ENCODE measurements around the gene IL10. TPM values are rescaled to one million over a fixed set of nuclear protein-coding genes. Genes with fewer than 3 reads are reported as not detected.

IL10 gene
- total RNA-seq, result 1 to 10 TPM in 4 of 6 donors, under 1 TPM in 2; 0.55 to 5.2 (median 3.3) TPM

DNA sequence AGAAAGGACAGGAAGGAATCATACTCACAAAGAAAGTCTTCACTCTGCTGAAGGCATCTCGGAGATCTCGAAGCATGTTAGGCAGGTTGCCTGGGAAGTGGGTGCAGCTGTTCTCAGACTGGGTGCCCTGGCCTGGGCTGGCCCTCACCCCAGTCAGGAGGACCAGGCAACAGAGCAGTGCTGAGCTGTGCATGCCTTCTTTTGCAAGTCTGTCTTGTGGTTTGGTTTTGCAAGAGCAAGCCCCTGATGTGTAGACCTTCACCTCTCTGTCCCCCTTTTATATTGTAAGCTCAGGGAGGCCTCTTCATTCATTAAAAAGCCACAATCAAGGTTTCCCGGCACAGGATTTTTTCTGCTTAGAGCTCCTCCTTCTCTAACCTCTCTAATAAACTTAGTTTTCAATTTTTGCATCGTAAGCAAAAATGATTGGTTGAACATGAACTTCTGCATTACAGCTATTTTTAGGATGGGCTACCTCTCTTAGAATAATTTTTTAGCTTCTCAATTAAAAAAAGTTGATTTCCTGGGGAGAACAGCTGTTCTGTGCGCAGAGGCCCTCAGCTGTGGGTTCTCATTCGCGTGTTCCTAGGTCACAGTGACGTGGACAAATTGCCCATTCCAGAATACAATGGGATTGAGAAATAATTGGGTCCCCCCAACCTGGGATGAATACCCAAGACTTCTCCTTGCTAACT is at the start of gene IL10:
Gene IL10 (minus strand): TSS at position 252 of the 695 bp plus-strand sequence. CDS start 59 bp downstream, at position 193.
- Histone ChIP-seq H3K9me3 (no peaks in the 10 kb centered on the region), H3K4me3 (peak within 1 kb of the TSS in 2 of 4 donors; percentile 3 to 31), H3K36me3 (no peaks in the 10 kb centered on the region), H3K27me3 (no peaks in the 10 kb centered on the region), H3K27ac (peak within 1 kb of the TSS in 3 of 4 donors; percentile 42 to 78 (median 66)), H3K4me1 (peaks cover 0 to 21% (median 5%) of the 10 kb centered on the region in 4 donors)
- peak; percentile 38 to 53 for DNase-seq
- ATAC-seq (ENCODE audit: low FRiP score in 2 of 2), result peak in 1 of 2 donors; percentile 70
- WGBS, 2 donors, result 71 to 74% methylated on average over 8 of the region's 8 CpGs
- TF ChIP-seq EP300 (IDR thresholded peaks at IDR 0.05) (peak in 2 of 4 donors; percentile 16 to 21), POLR2AphosphoS5 (IDR thresholded peaks at IDR 0.05) (no peak), CTCF (IDR thresholded peaks at IDR 0.05) (no peak), POLR2A (IDR thresholded peaks at IDR 0.05) (peak in 1 of 4 donors; percentile 61)

- no peak overlapping the region for H3K27ac ChIP-seq
- no peak for TF ChIP-seq CTCF (IDR thresholded peaks at IDR 0.05)
- no peak for TF ChIP-seq EP300 (IDR thresholded peaks at IDR 0.05)
- no peak for TF ChIP-seq POLR2AphosphoS5 (IDR thresholded peaks at IDR 0.05)
- no peak for TF ChIP-seq POLR2A (IDR thresholded peaks at IDR 0.05)
- H3K36me3 ChIP-seq, result no peaks in the 10 kb centered on the region
- ATAC-seq (ENCODE audit: low FRiP score in 2 of 2), result no peak
- H3K4me3 ChIP-seq, result no peak overlapping the region
- no peaks in the 10 kb centered on the region for H3K9me3 ChIP-seq
- no peak for DNase-seq
- 70 to 71% methylated on average over 4 of the region's 4 CpGs for WGBS, 2 donors
- peaks cover 0 to 15% (median 3%) of the 10 kb centered on the region in 4 donors for H3K4me1 ChIP-seq
- no peaks in the 10 kb centered on the region for H3K27me3 ChIP-seq
These were observed 49.2 kb upstream of the IL10 start for GRCh38 chr1:206821493-206821892.

GRCh38 chr1:206816390-206817287 is 44.3 kb upstream of the IL10 start:
- Histone ChIP-seq H3K4me1 (peaks cover 0 to 5% (median 0%) of the 10 kb centered on the region in 4 donors), H3K4me3 (no peak overlapping the region), H3K27me3 (no peaks in the 10 kb centered on the region), H3K27ac (no peak overlapping the region), H3K36me3 (no peaks in the 10 kb centered on the region), H3K9me3 (peaks cover 0 to 5% (median 2%) of the 10 kb centered on the region in 4 donors)
- DNase-seq (no peak), ATAC-seq (ENCODE audit: low FRiP score in 2 of 2) (peak in 1 of 2 donors; percentile 46)
- TF ChIP-seq POLR2A (IDR thresholded peaks at IDR 0.05) (no peak), CTCF (IDR thresholded peaks at IDR 0.05) (no peak), POLR2AphosphoS5 (IDR thresholded peaks at IDR 0.05) (no peak), EP300 (IDR thresholded peaks at IDR 0.05) (no peak)
- WGBS, 2 donors, result 68 to 72% methylated on average over 4 of the region's 4 CpGs

GRCh38 chr1:206814716-206815341 is 42.5 kb upstream of the IL10 start:
- Histone ChIP-seq H3K9me3 (peaks cover 0 to 5% (median 2%) of the 10 kb centered on the region in 4 donors), H3K27me3 (no peaks in the 10 kb centered on the region), H3K4me1 (peaks cover 0 to 5% (median 0%) of the 10 kb centered on the region in 4 donors), H3K27ac (no peak overlapping the region), H3K4me3 (no peak overlapping the region), H3K36me3 (no peaks in the 10 kb centered on the region)
- WGBS, 2 donors, result 50 to 58% methylated on average over 2 of the region's 2 CpGs
- ATAC-seq (ENCODE audit: low FRiP score in 2 of 2), result peak in 1 of 2 donors; percentile 64
- TF ChIP-seq EP300 (IDR thresholded peaks at IDR 0.05), result no peak
- TF ChIP-seq CTCF (IDR thresholded peaks at IDR 0.05), result no peak
- TF ChIP-seq POLR2A (IDR thresholded peaks at IDR 0.05), result no peak
- TF ChIP-seq POLR2AphosphoS5 (IDR thresholded peaks at IDR 0.05), result no peak
- DNase-seq, result no peak

Data from upper lobe of left lung (tissue), 6 donors.